Caco-2 (cell line): ENCODE measurements around the gene UBE2L5. TPM values are rescaled to one million over a fixed set of nuclear protein-coding genes. Genes with fewer than 3 reads are reported as not detected.

Source experiments
- BruUV-seq: library from RNA; stranded (reverse); fragments of 400-500 nt; replicated peaks from 2 replicates; lab custom pipeline; 2021; lab: Mats Ljungman, UMichigan
- CTCF ChIA-PET: fragments of 300-600 bp; sonication (Branson Sonifier 250); formaldehyde crosslinking; loops from one replicate; lab custom pipeline; 2022; ENCODE audit warnings: antibody characterized with exemption; lab: Charles Lee
- POLR2A ChIA-PET: fragments of 300-600 bp; sonication (Branson Sonifier 250); formaldehyde crosslinking; loops from one replicate; lab custom pipeline; 2022; ENCODE audit warnings: antibody characterized with exemption; lab: Charles Lee
- DNase-seq, 2 experiments: peaks; one replicate each; pipeline versions ENCODE4 v3.0.0 to v3.0.0-alpha.2; 2020 to 2022
- H3K27me3 ChIP-seq: replicated peaks from 2 replicates; pipeline ENCODE4 v1.6.0; 2011; ENCODE audit warnings: low read length; ENCODE audit not compliant: control insufficient read depth, insufficient read depth
- H3K36me3 ChIP-seq: 2 replicates; pipeline ENCODE4 v1.5.1; 2011; ENCODE audit warnings: low read length; ENCODE audit not compliant: control insufficient read depth, insufficient read depth
- H3K4me1 ChIP-seq: fragments of 250-450 bp; sonication (Bioruptor Pico); 2 replicates; pipeline ENCODE4 v1.5.1; 2020; ENCODE audit warnings: mild to moderate bottlenecking
- H3K4me3 ChIP-seq: 2 replicates; pipeline ENCODE4 v1.5.1; 2011; ENCODE audit warnings: low read depth, mild to moderate bottlenecking, control low read depth, low read length
- H3K9me3 ChIP-seq: fragments of 250-450 bp; sonication (Bioruptor Pico); 2 replicates; pipeline ENCODE4 v1.5.1; 2020; ENCODE audit warnings: mild to moderate bottlenecking, moderate library complexity
- H3K27ac Mint-ChIP-seq: one replicate; pipeline ENCODE4 v1.8.0; 2022; ENCODE audit warnings: mixed read lengths; ENCODE audit not compliant: unreplicated experiment
- H3K27me3 Mint-ChIP-seq: one replicate; pipeline ENCODE4 v1.8.0; 2022; ENCODE audit warnings: mixed read lengths; ENCODE audit not compliant: insufficient read depth, unreplicated experiment
- H3K36me3 Mint-ChIP-seq: one replicate; pipeline ENCODE4 v1.8.0; 2022; ENCODE audit warnings: mild to moderate bottlenecking, mixed read lengths; ENCODE audit not compliant: insufficient read depth, unreplicated experiment
- H3K4me1 Mint-ChIP-seq: one replicate; pipeline ENCODE4 v1.8.0; 2022; ENCODE audit warnings: low read depth, mixed read lengths; ENCODE audit not compliant: unreplicated experiment
- H3K4me3 Mint-ChIP-seq: one replicate; pipeline ENCODE4 v1.8.0; 2022; ENCODE audit warnings: mild to moderate bottlenecking, moderate library complexity, mixed read lengths; ENCODE audit not compliant: unreplicated experiment
- H3K9me3 Mint-ChIP-seq: one replicate; pipeline ENCODE4 v1.8.0; 2022; ENCODE audit warnings: mixed read lengths; ENCODE audit not compliant: unreplicated experiment
- intact Hi-C: fragments of 100-400 bp; cut with micrococcal nuclease; formaldehyde crosslinking; loops from one replicate; pipeline ENCODE4 v1.10.0; 2022; ENCODE audit not compliant: unreplicated experiment
- total RNA-seq: library from RNA; stranded (reverse); gene quantifications from 2 replicates; pipeline ENCODE4 v1.2.3, GENCODE V29; 2022
- TF ChIP-seq, protein P1 (sequence below), 2 experiments: fragments of 200-600 bp in 1 of 2; IDR thresholded peaks; 1 replicate in 1 of 2; 2 replicates in 1 of 2; pipeline versions ENCODE4 v1.5.1 to v1.8.0; 2011 to 2022; ENCODE audit warnings: antibody characterized with exemption in 1 of 2, control low read depth in 1 of 2, inconsistent platforms in 1 of 2, low read depth in 1 of 2, low read length in 1 of 2, mild to moderate bottlenecking in 1 of 2, moderate library complexity in 1 of 2; ENCODE audit not compliant: insufficient read depth in 1 of 2, severe bottlenecking in 1 of 2, unreplicated experiment in 1 of 2

The UBE2L5 gene
- total RNA-seq, 1 experiment from 2014 or later: not detected

- no peak overlapping the region for H3K4me3 Mint-ChIP-seq
- H3K27me3 Mint-ChIP-seq: peaks cover 3% of the 10 kb centered on the region
- H3K4me1 ChIP-seq: peaks cover 12% of the 10 kb centered on the region
- no peaks in the 10 kb centered on the region for H3K36me3 Mint-ChIP-seq
- H3K27ac Mint-ChIP-seq: no peak overlapping the region
- H3K36me3 ChIP-seq: no peaks in the 10 kb centered on the region
- H3K27me3 ChIP-seq: no peaks in the 10 kb centered on the region
- BruUV-seq: no TSS peak
- H3K4me1 Mint-ChIP-seq: peaks cover 6% of the 10 kb centered on the region
- intact Hi-C loops: no loop called here
- no peaks in the 10 kb centered on the region for H3K9me3 Mint-ChIP-seq
- ChIA-PET CTCF (no interaction called here), POLR2A (interaction anchor here (0.6 kb wide), 1 partner anchor 13 kb away, joined by 5 read pairs; no protein-coding TSS in a partner anchor)
- TF ChIP-seq, protein P1, sequence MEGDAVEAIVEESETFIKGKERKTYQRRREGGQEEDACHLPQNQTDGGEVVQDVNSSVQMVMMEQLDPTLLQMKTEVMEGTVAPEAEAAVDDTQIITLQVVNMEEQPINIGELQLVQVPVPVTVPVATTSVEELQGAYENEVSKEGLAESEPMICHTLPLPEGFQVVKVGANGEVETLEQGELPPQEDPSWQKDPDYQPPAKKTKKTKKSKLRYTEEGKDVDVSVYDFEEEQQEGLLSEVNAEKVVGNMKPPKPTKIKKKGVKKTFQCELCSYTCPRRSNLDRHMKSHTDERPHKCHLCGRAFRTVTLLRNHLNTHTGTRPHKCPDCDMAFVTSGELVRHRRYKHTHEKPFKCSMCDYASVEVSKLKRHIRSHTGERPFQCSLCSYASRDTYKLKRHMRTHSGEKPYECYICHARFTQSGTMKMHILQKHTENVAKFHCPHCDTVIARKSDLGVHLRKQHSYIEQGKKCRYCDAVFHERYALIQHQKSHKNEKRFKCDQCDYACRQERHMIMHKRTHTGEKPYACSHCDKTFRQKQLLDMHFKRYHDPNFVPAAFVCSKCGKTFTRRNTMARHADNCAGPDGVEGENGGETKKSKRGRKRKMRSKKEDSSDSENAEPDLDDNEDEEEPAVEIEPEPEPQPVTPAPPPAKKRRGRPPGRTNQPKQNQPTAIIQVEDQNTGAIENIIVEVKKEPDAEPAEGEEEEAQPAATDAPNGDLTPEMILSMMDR (IDR thresholded peaks at IDR 0.05; ENCODE audit: insufficient read depth in 1 of 2, low read depth in 1 of 2, low read length in 1 of 2, severe bottlenecking in 1 of 2, unreplicated experiment in 1 of 2): no peak
- DNase-seq: no peak
- H3K9me3 ChIP-seq: no peaks in the 10 kb centered on the region
- no peak overlapping the region for H3K4me3 ChIP-seq
Measured at GRCh38 chr13:30381049-30381448, 41.2 kb upstream of the UBE2L5 start.

DNA sequence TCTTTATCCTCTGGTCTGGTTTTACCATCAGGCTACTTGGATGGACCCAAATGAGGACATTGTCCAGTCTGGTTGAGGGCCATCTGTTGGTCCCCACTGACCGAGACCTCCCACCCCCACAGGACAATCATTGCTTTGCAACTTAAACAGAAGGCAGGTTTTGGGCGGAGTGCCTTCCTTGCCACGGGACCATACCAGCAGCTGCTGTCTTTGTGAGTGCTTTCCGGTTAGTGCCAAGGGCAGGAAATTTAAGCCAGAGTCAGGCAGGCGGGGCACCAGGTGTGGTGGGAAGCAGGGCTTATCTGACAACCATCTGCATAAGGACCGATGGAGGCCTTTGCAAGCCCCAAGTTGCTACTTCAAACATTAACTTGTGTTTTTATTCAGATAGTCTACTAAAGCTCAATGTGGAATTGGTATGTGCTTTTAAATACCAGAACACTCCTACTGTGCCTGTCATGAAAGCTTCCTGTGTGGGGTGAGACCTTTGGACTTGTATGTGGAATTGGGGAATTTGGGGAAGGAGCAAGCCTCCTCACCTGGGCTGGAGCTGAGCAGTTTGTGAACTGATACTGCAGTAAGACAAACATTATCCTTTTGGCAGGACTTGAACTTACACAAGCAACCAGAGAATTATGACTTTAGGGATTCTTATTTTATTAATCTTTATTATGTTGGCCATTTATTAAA lies 39.3 kb upstream of the UBE2L5 start:
- Histone ChIP-seq H3K4me1 (peaks cover 12% of the 10 kb centered on the region), H3K36me3 (no peaks in the 10 kb centered on the region), H3K9me3 (no peaks in the 10 kb centered on the region), H3K4me3 (no peak overlapping the region), H3K27me3 (no peaks in the 10 kb centered on the region)
- no peak for DNase-seq
- Mint-ChIP-seq H3K27me3 (peaks cover under 1% of the 10 kb centered on the region), H3K27ac (peak overlapping the region; percentile 19), H3K9me3 (no peaks in the 10 kb centered on the region), H3K36me3 (no peaks in the 10 kb centered on the region), H3K4me1 (peaks cover 6% of the 10 kb centered on the region), H3K4me3 (no peak overlapping the region)
- POLR2A ChIA-PET: no interaction called here
- intact Hi-C loops: no loop called here
- TF ChIP-seq, protein P1 (IDR thresholded peaks at IDR 0.05; ENCODE audit: insufficient read depth in 1 of 2, low read depth in 1 of 2, low read length in 1 of 2, severe bottlenecking in 1 of 2, unreplicated experiment in 1 of 2): no peak
- BruUV-seq: no TSS peak
- CTCF ChIA-PET: interaction anchor here (0.6 kb wide), 1 partner anchor 424 kb away, joined by 3 read pairs; no protein-coding TSS in a partner anchor

DNA sequence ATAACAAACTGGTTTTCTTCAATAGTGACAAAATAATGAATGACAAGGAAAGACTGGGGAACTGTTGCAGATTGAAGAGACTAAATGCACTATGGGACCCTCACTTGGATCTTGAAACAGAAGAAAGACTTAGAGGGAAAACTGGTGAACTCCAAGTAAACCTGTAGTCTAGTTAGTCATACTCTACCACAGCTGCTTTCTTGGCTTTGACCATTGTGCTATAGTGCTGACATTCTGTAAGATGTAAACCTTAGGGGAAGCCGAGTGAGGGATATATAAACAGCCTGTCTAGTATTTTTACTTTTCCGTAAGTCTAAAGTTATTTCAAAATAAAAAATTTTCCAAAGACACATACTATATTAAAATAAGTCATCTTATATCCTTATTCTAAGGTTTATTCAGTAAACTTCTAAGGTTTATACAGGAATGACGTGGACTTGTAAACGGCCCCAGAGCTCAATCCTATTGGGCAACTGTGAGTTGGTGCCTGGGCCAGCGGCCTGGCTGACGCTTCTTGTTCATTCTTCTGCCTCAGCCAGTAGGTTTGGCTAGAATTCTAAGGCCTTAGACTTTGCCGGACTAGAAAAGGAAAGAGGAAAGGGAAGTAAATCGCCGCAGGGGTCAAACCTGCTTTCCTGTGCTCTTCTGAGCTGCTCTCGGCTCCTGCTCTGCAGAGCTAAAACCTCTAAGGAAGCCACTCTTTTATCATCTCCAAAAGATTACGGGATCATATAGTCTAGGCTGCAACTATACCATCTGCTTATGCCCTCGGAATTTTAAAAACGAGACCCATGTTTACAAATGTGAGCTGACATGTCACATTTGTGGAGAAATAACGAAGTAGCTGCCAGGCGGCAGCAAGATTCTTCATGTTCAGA lies 33.6 kb upstream of the UBE2L5 start:
- Mint-ChIP-seq H3K9me3 (no peaks in the 10 kb centered on the region), H3K4me1 (peaks cover 14% of the 10 kb centered on the region), H3K4me3 (peak overlapping the region; percentile 29), H3K27me3 (no peaks in the 10 kb centered on the region), H3K27ac (peak overlapping the region; percentile 71), H3K36me3 (no peaks in the 10 kb centered on the region)
- ChIA-PET POLR2A (interaction anchor here (0.9 kb wide), 1 partner anchor 378 kb away, joined by 3 read pairs; no protein-coding TSS in a partner anchor), CTCF (no interaction called here)
- H3K4me1 ChIP-seq: peaks cover 17% of the 10 kb centered on the region
- BruUV-seq: no TSS peak
- intact Hi-C loops: no loop called here
- H3K27me3 ChIP-seq: no peaks in the 10 kb centered on the region
- peak in 1 of 2 experiments; percentile 8 for DNase-seq
- H3K9me3 ChIP-seq: no peaks in the 10 kb centered on the region
- H3K36me3 ChIP-seq: no peaks in the 10 kb centered on the region
- TF ChIP-seq, protein P1 (IDR thresholded peaks at IDR 0.05; ENCODE audit: insufficient read depth in 1 of 2, low read depth in 1 of 2, low read length in 1 of 2, severe bottlenecking in 1 of 2, unreplicated experiment in 1 of 2): no peak
- no peak overlapping the region for H3K4me3 ChIP-seq
